Measurements from ENCODE around the gene TMEM109. TPM values are rescaled to one million over a fixed set of nuclear protein-coding genes. Genes with fewer than 3 reads are reported as not detected.

Gene TMEM109
- total and polyA plus RNA-seq, 2 of the 13 experiments (the other 11 are each of a cell fraction or from before 2014, with no cell fraction given): 7.7 to 18.0 TPM

DNA sequence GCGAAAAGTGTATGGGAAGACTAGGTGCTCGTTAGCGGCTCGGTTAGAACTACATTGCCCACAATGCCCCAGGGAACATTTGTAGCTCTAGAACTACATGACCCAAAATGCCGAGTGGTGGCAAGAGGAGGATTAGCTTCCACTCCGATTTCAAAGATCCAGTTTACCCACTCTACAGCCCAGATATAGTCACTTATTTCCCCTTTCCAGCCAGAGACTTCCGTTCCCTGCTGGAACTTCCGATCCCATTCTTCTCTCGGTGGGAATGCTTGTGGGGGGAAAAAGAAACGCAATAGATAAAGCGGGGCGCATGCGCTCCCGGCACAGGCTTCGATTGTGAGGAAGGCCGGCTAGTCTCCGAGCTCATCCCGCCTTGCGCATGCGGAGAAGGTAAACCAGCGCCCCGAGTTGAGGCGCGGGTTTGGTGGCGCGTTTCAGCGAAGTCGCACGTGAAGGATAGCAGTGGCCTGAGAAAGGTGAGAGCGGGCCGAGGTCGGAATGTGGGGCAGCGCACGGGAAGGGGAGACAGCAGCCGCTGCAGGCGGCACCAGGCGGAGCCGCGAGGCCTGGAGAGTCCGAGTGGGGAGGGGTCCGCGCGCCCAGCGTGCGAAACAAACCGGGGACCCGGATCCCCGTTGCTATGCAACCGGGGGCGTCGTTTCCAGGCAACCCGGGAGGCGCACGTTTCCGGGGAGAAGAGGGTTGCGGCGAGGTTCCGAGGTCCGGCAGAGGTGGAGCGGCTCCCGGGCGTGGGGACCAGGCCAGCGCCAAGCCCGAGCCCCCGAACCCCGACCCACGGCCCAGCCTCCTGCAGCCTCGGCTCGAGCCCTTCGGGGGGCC, at the start of gene TMEM109 (continued):
- TF ChIP-seq, protein P1, sequence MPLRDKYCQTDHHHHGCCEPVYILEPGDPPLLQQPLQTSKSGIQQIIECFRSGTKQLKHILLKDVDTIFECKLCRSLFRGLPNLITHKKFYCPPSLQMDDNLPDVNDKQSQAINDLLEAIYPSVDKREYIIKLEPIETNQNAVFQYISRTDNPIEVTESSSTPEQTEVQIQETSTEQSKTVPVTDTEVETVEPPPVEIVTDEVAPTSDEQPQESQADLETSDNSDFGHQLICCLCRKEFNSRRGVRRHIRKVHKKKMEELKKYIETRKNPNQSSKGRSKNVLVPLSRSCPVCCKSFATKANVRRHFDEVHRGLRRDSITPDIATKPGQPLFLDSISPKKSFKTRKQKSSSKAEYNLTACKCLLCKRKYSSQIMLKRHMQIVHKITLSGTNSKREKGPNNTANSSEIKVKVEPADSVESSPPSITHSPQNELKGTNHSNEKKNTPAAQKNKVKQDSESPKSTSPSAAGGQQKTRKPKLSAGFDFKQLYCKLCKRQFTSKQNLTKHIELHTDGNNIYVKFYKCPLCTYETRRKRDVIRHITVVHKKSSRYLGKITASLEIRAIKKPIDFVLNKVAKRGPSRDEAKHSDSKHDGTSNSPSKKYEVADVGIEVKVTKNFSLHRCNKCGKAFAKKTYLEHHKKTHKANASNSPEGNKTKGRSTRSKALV (CRISPR knock-in tag; IDR thresholded peaks at IDR 0.05): 0 out of 2 replicates have a peak, but pooled peaks have one; percentile 36
- TF ChIP-seq TOPORS (CRISPR knock-in tag; IDR thresholded peaks at IDR 0.05) (no peak), ZNF331 (CRISPR knock-in tag; IDR thresholded peaks at IDR 0.05) (no peak), POLR2G (IDR thresholded peaks at IDR 0.05; ENCODE audit: low read depth, low read length) (0 out of 2 replicates have a peak, but pooled peaks have one; percentile 32), ZNF576 (CRISPR knock-in tag; IDR thresholded peaks at IDR 0.05) (no peak), ZNF724P (CRISPR knock-in tag; IDR thresholded peaks at IDR 0.05; ENCODE audit: borderline replicate concordance) (no peak), KAT8 (CRISPR knock-in tag; IDR thresholded peaks at IDR 0.05) (peak; percentile 38; the same call in 1 of the 2 replicates), ZNF552 (CRISPR knock-in tag; IDR thresholded peaks at IDR 0.05; ENCODE audit: borderline replicate concordance) (peak; percentile 26; the same call in 1 of the 2 replicates), CCDC6 (CRISPR knock-in tag; IDR thresholded peaks at IDR 0.05) (peak; percentile 79; the same call in 1 of the 2 replicates), RFXAP (CRISPR knock-in tag; IDR thresholded peaks at IDR 0.05; ENCODE audit: borderline replicate concordance) (peak; percentile 65), RBM22 (optimal IDR thresholded peaks at IDR 0.05; ENCODE audit: low read length) (no peak), ZNF558 (CRISPR knock-in tag; IDR thresholded peaks at IDR 0.05; ENCODE audit: borderline replicate concordance) (no peak), ATAD3A (CRISPR knock-in tag; IDR thresholded peaks at IDR 0.05) (no peak), TRIM22 (IDR thresholded peaks at IDR 0.05) (no peak), SRF (IDR thresholded peaks at IDR 0.05; ENCODE audit: low read depth, low read length) (no peak)
- TF ChIP-seq, protein P2, sequence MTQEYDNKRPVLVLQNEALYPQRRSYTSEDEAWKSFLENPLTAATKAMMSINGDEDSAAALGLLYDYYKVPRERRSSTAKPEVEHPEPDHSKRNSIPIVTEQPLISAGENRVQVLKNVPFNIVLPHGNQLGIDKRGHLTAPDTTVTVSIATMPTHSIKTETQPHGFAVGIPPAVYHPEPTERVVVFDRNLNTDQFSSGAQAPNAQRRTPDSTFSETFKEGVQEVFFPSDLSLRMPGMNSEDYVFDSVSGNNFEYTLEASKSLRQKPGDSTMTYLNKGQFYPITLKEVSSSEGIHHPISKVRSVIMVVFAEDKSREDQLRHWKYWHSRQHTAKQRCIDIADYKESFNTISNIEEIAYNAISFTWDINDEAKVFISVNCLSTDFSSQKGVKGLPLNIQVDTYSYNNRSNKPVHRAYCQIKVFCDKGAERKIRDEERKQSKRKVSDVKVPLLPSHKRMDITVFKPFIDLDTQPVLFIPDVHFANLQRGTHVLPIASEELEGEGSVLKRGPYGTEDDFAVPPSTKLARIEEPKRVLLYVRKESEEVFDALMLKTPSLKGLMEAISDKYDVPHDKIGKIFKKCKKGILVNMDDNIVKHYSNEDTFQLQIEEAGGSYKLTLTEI (CRISPR knock-in tag; conservative IDR thresholded peaks at IDR 0.05): no peak
- TF ChIP-seq, protein P3, sequence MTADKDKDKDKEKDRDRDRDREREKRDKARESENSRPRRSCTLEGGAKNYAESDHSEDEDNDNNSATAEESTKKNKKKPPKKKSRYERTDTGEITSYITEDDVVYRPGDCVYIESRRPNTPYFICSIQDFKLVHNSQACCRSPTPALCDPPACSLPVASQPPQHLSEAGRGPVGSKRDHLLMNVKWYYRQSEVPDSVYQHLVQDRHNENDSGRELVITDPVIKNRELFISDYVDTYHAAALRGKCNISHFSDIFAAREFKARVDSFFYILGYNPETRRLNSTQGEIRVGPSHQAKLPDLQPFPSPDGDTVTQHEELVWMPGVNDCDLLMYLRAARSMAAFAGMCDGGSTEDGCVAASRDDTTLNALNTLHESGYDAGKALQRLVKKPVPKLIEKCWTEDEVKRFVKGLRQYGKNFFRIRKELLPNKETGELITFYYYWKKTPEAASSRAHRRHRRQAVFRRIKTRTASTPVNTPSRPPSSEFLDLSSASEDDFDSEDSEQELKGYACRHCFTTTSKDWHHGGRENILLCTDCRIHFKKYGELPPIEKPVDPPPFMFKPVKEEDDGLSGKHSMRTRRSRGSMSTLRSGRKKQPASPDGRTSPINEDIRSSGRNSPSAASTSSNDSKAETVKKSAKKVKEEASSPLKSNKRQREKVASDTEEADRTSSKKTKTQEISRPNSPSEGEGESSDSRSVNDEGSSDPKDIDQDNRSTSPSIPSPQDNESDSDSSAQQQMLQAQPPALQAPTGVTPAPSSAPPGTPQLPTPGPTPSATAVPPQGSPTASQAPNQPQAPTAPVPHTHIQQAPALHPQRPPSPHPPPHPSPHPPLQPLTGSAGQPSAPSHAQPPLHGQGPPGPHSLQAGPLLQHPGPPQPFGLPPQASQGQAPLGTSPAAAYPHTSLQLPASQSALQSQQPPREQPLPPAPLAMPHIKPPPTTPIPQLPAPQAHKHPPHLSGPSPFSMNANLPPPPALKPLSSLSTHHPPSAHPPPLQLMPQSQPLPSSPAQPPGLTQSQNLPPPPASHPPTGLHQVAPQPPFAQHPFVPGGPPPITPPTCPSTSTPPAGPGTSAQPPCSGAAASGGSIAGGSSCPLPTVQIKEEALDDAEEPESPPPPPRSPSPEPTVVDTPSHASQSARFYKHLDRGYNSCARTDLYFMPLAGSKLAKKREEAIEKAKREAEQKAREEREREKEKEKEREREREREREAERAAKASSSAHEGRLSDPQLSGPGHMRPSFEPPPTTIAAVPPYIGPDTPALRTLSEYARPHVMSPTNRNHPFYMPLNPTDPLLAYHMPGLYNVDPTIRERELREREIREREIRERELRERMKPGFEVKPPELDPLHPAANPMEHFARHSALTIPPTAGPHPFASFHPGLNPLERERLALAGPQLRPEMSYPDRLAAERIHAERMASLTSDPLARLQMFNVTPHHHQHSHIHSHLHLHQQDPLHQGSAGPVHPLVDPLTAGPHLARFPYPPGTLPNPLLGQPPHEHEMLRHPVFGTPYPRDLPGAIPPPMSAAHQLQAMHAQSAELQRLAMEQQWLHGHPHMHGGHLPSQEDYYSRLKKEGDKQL (CRISPR knock-in tag; IDR thresholded peaks at IDR 0.05; ENCODE audit: low read depth): no peak
